NCI-H774 (cell line): Measurements from ENCODE around the gene DNAJC22.
A peak's percentile ranks its signal among the peaks of the same experiment; 100 is the strongest.

Experiments
- DNase-seq: peaks from one replicate; lab custom pipeline; 2025; lab: John Stamatoyannopoulos, UW

The DNAJC22 gene

DNA sequence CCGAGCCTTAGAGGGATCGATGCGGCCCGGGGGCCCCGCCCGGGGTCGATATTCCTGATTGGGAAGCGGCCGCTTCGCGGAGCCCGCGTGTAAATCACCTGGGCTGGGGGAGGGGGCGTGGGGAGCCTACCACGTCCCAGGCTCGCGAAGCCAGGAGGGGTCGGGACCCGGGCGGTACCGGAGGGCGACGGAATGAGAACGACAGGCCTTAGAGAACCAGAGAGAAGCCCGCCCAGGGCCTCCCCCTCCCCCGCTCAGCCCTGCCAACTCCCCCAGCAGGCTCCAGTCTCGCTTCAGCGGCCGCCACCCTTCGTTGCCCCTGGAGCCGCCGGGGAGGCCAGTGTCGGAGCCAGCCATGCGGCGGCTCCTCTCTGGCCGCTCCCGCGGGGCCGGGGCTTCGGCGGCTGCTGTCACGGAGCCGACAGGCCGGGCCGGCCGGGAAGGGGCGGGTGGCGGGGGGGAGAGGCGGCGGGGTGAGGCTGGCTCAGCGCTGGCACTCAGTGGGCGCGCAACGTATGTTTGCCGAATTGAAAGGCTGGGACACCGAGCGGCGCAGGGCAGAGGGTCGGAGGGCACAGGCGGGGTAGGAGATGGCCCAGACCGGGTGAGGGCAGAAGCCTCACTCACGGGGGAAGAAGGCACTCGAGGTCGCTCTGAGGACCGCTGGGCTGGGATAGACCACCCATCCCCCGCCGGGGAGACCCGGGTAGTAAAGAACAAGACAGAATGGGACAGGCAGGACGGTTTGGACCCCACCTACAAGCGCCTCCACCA lies 1.4 kb upstream of the DNAJC22 start:
- DNase-seq: no peak

DNA sequence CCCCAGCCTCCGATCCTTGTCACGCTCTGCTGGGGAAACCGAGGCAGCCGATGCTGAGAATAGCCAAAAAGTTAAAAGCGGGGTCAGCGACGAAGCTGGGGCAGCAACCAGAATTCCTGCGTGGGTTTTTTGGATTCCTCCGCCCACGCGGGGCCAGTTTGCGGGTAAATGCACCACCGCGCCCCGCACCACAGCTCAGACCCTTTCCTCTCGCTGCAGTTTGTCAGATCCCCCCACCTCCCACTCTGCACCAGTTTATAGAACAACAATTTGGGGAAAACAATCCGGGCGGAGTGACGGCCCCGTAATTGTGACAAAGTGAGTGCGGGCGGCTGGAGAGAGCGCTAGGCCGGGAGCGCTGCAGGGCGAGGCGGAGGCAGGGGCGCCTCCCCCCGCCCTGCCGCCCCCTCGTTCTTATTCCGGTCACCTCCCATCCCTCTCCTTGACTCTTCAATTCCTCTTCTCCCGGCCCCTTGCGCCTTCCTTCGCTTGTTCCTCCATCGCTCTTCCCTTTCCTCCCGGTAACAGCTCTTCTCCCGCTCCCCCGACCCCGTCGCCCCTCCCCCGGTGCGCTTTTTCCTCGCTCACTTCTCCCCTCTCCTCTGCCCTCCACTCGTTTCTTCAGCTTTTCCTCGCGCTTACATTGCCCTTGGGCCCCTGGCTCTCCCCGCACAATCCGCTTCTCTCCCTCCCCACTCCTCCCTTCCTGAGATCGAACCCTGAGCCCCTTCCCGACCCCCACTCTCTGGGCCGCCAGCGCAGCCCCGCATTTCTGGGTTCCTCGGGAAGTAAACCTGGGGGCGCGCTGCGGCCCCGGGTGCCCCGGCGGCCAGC lies 646 bp upstream of the DNAJC22 start:
- DNase-seq: no peak

DNA sequence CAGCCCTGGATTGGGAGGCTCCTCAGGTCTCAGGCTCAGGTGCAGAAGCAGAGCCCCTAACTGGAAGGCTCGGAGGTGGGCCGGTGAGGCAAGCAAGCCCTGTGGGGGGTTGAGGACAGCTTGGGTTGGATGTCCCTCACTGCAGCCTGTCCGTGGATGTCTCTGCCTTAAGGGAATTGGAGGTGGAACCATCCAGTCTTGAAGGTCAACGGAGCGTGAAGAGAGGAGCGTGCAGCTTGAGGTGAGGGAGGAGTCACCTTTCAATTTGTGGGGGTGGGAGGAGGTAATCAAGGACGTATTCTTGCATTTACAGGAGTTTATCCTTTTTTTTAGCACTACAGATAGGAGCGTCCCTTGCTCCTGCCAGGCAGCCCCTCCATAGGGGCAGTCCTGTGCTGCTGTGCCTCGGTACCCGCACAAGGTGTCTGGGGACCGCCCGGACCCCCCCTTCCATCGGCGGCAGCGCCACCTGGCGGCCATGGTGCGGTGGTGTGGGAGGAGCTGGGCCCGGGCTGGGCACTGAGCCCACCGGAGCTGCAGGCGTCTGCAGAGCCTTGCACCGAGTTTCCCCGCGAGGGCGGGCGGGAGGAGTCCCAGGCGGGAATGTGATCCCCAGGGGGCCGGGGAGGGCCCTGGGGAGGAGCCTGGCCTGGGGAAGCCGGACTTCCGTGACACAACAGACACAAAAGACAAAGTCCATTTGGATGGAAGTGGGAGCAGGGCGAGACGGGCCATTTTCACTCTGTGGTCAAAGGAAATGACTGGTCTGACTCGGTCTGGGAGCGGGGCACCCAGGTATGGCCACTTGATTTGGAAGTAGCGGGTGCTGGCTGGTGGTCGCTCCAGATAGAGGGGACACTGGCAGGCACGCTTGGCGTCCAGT lies 864 bp downstream of the DNAJC22 start:
- peak; percentile 87 for DNase-seq

DNA sequence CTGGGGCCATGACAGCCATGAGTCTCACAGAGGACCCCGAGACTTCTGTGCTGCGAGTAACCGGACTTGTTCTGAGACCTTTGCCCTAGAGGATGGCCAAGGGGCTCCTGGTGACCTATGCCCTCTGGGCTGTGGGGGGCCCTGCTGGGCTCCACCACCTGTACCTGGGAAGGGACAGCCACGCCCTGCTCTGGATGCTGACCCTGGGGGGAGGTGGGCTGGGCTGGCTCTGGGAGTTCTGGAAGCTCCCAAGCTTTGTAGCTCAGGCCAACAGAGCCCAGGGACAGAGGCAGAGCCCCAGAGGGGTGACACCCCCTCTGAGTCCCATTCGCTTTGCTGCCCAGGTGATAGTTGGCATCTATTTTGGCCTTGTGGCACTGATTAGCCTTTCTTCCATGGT lies 2.1 kb downstream of the DNAJC22 start:
- no peak for DNase-seq

DNA sequence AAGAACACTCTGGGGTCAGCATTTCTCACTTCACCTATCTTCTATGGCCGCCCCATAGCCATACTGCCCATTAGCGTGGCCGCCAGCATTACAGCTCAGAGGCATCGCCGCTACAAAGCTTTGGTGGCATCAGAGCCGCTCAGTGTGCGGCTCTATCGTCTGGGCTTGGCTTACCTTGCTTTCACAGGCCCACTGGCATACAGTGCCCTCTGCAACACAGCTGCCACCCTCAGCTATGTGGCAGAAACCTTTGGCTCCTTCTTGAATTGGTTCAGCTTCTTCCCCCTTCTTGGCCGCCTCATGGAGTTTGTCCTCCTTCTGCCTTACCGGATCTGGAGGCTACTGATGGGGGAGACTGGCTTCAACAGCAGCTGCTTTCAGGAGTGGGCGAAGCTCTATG lies 2.6 kb downstream of the DNAJC22 start:
- no peak for DNase-seq

DNA sequence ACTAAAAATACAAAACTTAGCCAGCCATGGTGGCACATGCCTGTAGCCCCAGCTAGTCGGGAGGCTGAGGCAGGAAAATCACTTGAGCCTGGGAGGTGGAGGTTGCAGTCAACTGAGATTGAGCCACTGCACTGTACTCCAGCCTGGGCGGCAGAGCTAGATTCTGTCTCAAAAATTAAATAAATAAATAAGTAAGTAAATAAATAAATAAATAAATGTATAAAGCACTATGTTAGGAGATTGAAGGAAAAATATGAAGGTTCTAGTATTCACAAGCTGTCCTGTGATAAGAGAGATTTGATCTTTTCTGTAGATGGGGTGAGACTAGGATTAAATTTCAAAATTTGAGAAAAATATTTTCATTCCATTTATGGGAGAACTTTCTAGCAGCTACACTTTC lies 5.7 kb downstream of the DNAJC22 start:
- no peak for DNase-seq

DNA sequence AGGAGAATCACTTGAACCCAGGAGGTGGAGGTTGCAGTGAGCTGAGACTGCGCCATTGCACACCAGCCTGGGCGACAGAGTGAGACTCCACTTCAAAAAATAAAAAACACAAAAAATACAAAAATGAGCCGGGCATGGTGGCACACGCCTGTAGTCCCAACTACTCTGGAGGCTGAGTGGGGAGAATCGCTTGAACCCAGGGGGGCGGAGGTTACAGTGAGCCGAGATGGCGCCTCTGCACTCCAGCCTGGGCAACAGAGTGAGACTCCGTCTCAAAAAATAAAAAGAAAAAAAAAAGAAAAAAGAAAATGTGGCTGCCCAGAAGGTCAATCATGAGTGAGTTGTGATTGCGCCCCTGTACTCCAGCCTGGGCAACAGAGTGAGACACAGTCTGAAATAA lies 9.2 kb downstream of the DNAJC22 start:
- no peak for DNase-seq

DNA sequence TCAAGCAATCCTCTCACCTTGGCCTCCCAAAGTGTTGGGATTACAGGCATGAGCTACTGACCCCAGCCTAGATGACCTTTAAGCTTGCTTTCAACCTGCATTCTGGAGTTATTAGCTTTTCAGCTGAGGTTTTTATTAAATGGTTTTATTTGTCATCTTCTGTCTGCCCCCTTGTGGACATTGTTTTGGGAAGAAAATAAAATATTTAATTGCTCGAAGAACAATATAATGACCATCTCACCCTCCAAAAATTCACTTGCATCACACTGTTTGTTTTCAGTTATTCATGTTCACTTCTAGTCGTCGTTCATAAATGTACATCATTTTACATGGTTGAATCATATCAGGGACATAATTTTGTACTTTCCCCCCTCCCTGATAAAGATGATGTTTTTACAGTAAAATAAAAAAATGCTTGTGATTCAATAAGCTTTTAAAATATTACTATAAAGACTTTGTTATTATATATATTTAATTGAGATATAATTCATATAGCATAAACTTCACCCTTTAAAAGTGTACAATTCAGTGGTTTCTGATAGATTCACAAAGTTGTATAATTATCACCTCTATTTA lies 10.5 kb downstream of the DNAJC22 start:
- DNase-seq: no peak

DNA sequence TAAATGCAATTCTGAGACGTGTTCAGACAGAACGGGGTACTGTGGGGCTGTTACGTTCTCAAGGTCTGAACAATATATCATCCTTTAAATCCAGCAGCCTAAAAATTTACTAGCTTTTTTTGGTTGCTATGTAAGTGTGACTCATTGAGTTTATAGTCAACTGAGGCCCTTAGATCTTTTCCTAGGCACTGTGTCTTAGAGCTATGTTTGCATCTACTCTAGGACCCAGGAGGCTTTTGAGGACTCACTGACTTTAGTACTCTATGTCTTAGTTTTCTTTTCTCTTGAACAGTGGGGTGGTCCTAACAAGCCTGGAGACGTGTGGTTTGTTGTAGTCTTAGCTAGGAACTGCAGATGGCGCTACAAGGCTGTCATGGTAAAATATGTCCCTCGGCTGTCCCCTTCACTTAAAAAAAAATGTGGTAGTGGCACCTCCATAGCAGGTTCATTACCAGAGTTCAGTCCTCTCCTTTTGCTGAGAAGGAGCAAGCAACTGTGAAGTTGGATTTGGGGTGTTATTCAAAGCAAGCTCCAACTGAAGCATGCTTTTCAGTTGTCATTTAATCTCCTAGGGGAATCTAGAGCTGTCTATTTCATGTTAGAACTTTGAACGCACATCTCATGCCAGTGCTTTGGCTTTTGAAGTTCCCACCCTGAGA lies 11.9 kb downstream of the DNAJC22 start:
- DNase-seq: peak; percentile 75

DNA sequence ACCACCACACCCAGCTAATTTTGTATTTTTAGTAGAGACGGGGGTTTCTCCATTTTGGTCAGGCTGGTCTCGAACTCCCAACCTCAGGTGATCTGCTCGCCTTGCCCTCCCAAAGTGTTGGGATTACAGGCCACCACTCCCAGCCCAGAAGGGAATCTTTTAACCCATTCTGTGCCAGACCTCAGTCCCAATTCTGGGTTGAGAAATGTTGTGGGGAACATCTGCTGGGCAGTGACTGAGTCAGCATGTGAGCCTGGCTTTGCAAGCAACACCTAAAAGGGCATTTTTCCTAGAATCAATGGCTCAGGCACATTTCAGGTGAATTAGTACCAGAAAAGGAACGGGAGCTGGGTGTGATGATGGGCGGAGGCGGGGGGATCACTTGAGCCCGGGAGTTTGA lies 13.0 kb downstream of the DNAJC22 start:
- DNase-seq: no peak

DNA sequence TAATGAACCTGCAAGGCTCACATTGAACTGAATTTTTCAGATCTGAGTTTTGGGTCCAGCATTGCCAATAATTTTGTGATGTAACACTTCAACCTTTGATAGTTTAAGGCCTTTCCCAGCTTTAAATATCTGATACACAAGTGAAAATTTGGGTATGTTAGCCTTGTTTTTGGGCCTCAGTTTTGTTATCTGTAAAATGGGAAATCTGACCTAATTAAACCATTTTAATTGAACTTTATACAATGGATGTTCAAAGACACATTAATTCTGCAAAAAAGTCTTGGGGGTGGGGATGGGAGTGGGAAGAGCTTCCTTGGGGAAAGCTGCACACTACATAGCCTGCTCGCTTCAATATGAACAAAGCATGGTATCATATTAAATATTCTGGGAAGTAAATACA lies 15.4 kb downstream of the DNAJC22 start:
- DNase-seq: no peak

DNA sequence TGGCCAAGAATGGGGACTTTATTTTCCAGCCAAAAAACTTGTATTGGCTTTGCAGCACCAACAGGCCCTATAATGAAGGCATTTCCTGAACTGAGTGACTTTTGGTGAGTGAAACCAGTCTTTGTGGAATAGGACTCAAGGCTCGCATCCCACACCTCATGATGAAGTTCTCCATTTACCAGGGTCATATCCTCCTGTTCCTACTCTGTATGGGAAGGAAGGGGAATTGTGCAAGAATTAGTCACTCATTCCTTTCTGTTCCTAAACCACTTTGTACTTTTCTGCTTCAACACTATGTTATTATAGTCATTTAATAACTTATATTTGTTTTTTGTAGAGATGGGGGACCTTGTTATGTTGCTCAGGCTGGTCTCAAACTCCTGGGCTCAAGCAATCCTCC lies 18.3 kb downstream of the DNAJC22 start:
- DNase-seq: no peak

DNA sequence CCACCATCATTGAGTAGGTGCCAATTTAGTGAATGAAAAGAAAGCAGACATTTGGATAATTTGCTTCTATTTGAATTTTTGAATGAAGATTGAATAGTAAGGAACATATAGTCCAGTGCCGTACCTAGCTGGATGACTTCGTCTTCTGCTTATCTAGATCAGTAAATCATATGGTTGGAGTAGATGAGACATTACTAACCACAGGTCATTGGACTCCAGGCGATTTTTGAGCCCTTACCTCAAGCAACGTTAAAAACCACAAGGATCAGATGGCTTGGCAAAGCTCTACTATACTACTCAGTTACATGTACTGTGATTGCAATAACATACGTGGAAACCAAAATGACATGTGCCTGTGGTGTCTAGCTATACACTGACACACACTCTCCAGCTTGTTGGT lies 18.9 kb downstream of the DNAJC22 start:
- no peak for DNase-seq

DNA sequence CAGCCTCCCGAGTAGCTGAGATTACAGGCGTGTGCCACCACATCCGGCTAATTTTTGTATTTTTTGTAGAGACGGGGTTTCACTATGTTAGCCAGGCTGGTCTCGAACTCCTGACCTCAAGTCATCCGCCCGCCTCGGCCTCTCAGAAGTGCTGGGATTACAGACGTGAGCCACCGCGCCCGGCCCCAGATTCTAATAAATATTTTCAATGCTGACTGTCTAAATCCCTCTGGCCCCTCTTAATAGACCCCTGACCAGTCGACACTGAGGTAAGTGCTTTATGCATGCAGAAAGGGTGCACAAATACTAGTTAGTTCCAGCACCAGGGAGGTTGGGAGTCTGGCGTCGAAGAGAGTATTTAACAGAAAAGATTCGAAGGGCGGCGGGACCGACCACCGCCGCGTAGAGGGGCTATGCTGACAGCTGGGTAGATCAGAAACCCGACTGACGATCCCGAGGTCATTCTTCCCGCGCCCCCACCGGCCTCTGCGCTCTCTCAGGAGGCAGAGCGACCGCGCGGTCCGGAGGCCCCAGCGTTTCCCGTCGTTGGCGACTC lies 19.5 kb downstream of the DNAJC22 start:
- DNase-seq: no peak

DNA sequence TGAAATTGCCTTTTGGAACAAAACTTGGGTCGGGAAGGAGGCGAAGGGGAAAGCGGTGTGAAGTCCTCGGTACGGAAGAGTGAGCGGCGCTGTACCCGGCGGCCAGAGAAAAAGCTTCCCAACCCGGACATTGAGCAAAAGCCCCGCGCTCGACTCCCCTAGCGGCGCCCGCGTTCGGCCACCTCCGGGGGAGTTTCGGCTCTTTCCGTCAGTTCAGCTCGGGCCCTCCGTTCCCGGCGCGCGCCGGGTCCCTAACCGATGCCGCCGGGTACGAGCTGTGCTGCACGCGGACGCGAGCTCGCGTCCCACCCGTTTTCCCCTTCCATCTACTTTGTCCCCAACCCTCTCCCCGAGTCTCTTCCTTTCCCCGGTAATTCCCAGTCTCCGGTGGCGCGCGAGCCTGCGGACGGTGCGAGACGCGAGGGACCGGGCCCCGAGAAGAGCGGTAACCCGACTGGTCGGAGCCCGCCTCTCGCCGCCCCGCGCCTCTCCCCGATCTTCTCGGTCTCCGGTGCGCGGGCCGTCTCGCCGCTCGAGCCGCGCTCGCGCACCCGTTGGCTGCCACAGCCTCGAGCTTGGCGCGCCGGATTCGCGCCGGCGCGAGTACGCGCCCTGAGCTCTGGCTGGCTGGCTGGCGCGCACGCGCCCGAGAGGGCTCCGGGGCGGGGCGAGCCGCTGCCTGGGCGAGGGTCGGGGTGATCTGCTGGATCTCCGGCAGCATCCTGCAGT lies 20.1 kb downstream of the DNAJC22 start:
- peak; percentile 98 for DNase-seq

DNA sequence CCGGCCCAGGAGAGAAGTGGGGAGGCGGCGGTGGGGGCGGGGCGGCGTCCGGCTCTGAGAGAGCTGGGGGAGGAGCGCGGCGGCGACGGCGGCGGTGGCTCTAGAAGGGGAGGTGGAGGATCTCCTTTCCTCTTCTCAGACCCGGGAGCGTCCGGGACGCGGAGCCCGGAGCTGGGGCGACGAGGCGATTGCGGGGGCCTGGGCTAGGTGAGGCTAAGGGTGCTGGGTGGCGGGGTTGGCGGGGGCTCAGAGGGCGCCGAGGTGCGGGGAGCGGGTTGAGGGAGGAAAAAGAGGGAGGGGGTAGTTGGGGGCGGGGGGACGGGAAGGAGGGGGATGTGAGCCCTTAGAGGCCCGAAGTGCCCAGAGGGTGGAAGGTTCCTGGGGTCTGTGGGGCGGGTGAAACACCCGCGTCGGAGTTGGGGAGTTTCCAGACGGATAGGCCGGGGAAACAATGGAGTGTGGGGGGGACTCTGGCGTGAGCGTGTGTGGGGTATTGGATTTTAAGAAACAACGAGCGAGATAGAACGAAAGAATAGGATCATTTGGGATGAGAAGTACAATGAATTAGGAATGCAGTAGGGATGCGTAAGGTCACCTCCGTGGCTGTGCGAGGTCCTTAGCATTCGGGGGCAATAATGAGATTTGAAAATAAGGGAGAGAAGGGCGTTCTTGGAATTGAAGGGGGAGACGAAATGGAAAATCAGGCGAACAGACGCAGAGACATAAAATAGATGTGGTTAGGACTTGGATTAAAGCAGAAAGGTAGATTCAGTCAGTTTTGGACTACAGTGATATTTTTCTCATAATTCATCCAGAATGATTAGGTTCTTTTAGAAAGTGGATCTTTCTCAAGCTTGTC lies 20.9 kb downstream of the DNAJC22 start, which contains the start of gene SPATS2:
SPATS2 (plus strand) TSS at position 82 of the 859 bp plus-strand sequence. CDS start 93,551 bp downstream, outside the sequence.
- DNase-seq: peak; percentile 32

DNA sequence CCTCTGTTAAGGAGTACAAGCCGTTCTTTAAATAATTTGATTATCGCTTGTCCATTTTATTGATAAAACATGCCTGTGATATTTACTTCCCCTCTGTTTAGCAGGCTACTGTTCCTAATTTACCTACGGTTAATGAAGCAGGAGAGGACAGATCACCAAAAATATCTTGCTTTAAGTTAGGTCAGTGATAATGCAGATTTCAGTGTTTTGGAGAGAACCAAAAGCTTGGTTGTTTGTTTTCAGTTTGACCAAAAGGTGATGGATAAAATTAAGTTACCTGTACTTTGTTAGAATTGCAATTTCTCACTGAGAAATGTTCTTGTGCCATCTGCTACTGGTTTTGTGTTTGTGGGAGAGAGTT lies 21.5 kb downstream of the DNAJC22 start:
- no peak for DNase-seq

DNA sequence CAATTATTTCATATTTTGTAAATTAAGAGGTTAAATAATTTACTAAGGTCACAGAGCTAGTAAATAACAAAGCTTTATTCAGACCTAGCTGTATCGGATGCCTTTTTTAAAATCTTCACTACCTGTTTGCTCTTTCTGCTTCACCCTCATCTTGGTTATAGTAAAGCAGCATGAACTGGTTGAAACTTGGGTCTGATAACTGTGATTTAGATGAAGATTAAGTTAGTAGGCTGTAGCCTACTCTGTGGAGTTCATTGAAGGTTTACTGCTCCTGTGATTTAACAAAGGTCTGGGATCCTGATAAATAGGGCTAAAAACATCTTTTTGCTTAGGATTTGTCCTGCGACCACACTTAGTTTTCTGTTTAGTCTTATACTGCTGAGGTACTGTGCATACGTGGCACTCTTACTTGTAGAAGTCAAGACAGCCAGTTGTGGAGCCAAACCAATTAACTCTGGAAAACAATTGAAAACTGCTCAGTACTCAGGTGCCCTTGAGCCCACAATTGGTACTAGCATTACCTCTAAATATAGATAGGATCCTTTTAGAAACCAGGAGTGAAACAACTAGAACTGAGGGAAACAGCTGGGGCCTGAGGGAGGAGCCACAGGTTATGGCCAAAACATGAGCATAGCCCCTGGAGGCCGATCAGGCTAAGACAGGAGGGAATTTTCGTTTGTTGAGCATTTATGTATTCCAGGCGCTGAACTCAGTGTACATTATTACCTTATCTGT lies 22.9 kb downstream of the DNAJC22 start:
- DNase-seq: peak; percentile 32

DNA sequence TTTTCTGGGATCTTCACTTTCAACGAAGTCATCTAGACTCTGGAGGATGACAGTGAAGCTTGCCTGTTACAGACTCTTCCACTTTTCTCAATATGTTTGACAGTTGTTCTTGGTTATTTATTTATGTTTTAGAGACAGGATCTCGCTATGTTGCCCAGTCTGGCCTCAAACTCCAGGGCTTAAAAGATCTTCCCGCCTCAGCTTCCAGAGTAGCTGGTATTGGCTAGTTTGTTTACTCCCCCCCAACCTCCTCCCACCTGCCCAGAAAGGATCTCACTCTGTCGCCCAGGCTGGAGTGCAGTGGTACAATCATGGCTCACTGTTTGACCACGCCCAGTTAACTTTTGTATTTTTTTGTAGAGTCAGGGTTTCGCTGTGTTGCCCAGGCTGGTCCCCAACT lies 23.9 kb downstream of the DNAJC22 start:
- DNase-seq: no peak
